HEK293 (cell line): ENCODE measurements around the gene S100A16.

ENCODE experiments used
- CTCF ChIA-PET: fragments of 350-600 bp; formaldehyde crosslinking; extraction: SDS; loops from one replicate; lab custom pipeline; 2021; ENCODE audit warnings: antibody characterized with exemption; lab: Yijun Ruan, JAX
- POLR2A ChIA-PET: fragments of 300-600 bp; formaldehyde crosslinking; extraction: SDS; loops from one replicate; lab custom pipeline; 2020; ENCODE audit warnings: antibody characterized with exemption, inconsistent platforms; lab: Yijun Ruan, JAX
- H3K27ac ChIP-seq: fragments of 200-500 bp; sonication (Bioruptor generic); 2 replicates; pipeline ENCODE4 v1.5.1; 2014; ENCODE audit warnings: low read depth, low read length, control low read depth, inconsistent platforms; ENCODE audit errors: extremely low read depth
- H3K36me3 ChIP-seq, 2 experiments: fragments of 200-500 bp in 1 of 2; sonication (Bioruptor generic) in 1 of 2; 1 replicate in 1 of 2; 2 replicates in 1 of 2; pipeline ENCODE4 v1.5.1; 2014 to 2017; ENCODE audit warnings: inconsistent platforms in 2 of 2, low read length in 2 of 2; ENCODE audit not compliant: control insufficient read depth in 2 of 2, insufficient read depth in 1 of 2
- H3K4me1 ChIP-seq: fragments of 200-500 bp; sonication (Bioruptor generic); 2 replicates; pipeline ENCODE4 v1.5.1; 2014; ENCODE audit warnings: mild to moderate bottlenecking, low read length, inconsistent platforms; ENCODE audit not compliant: control insufficient read depth, insufficient read depth
- H3K4me3 ChIP-seq: 2 replicates; pipeline ENCODE4 v1.5.1; 2011; ENCODE audit warnings: low read depth, mild to moderate bottlenecking, control low read depth, low read length, moderate library complexity
- H3K9me3 ChIP-seq: fragments of 200-500 bp; sonication (Bioruptor generic); 2 replicates; pipeline ENCODE4 v1.5.1; 2014; ENCODE audit warnings: low read depth, low read length, inconsistent platforms; ENCODE audit not compliant: control insufficient read depth, insufficient read depth
- ATF2 ChIP-seq: fragments of 450-650 bp; formaldehyde crosslinking; IDR thresholded peaks from 2 replicates; pipeline ENCODE4 v1.5.1; 2016; ENCODE audit warnings: missing biosample characterization, missing genetic modification characterization, low read depth
- GLIS2 ChIP-seq: fragments of 450-650 bp; formaldehyde crosslinking; IDR thresholded peaks from 2 replicates; pipeline ENCODE4 v1.5.1; 2016; ENCODE audit warnings: missing biosample characterization, missing genetic modification characterization
- HOXC10 ChIP-seq: sonication (generic); formaldehyde crosslinking; IDR thresholded peaks from 2 replicates; pipeline ENCODE4 v1.8.1; 2023; ENCODE audit warnings: mild to moderate bottlenecking, missing genetic modification reagents
- IKZF3 ChIP-seq: fragments of 450-650 bp; IDR thresholded peaks from 2 replicates; pipeline ENCODE4 v1.5.0; 2018; ENCODE audit warnings: missing biosample characterization, mild to moderate bottlenecking, missing genetic modification characterization, moderate library complexity
- KLF1 ChIP-seq: fragments of 450-650 bp; formaldehyde crosslinking; IDR thresholded peaks from 2 replicates; pipeline ENCODE4 v1.5.1; 2016; ENCODE audit warnings: missing biosample characterization, missing genetic modification characterization
- PRDM1 ChIP-seq: fragments of 450-650 bp; formaldehyde crosslinking; IDR thresholded peaks from 2 replicates; pipeline ENCODE4; 2016; ENCODE audit warnings: missing biosample characterization, missing genetic modification characterization
- SALL2 ChIP-seq: fragments of 450-650 bp; formaldehyde crosslinking; IDR thresholded peaks from 2 replicates; pipeline ENCODE4 v1.5.0; 2017; ENCODE audit warnings: missing biosample characterization, mild to moderate bottlenecking, missing genetic modification characterization, borderline replicate concordance
- WT1 ChIP-seq: fragments of 450-650 bp; formaldehyde crosslinking; IDR thresholded peaks from 2 replicates; pipeline ENCODE4 v1.5.1; 2016; ENCODE audit warnings: missing biosample characterization, missing genetic modification characterization
- YY2 ChIP-seq: fragments of 450-650 bp; formaldehyde crosslinking; IDR thresholded peaks from 2 replicates; pipeline ENCODE4 v1.5.1; 2016; ENCODE audit warnings: missing biosample characterization, missing genetic modification characterization
- ZBTB44 ChIP-seq: fragments of 450-650 bp; IDR thresholded peaks from 2 replicates; pipeline ENCODE4 v1.5.1; 2018; ENCODE audit warnings: missing biosample characterization, mild to moderate bottlenecking, missing genetic modification characterization
- ZEB2 ChIP-seq: fragments of 450-650 bp; formaldehyde crosslinking; IDR thresholded peaks from 2 replicates; pipeline ENCODE4 v1.5.1; 2016; ENCODE audit warnings: missing biosample characterization, missing genetic modification characterization
- ZIC2 ChIP-seq: fragments of 450-650 bp; formaldehyde crosslinking; IDR thresholded peaks from 2 replicates; pipeline ENCODE4 v1.5.1; 2016; ENCODE audit warnings: missing biosample characterization, missing genetic modification characterization
- ZNF112 ChIP-seq: fragments of 450-650 bp; formaldehyde crosslinking; IDR thresholded peaks from 2 replicates; pipeline ENCODE4 v1.5.0; 2017; ENCODE audit warnings: missing biosample characterization, missing genetic modification characterization
- ZNF341 ChIP-seq: fragments of 450-650 bp; formaldehyde crosslinking; IDR thresholded peaks from 2 replicates; pipeline ENCODE4; 2016; ENCODE audit warnings: low read depth, missing biosample characterization, missing genetic modification characterization
- ZNF366 ChIP-seq: fragments of 450-650 bp; formaldehyde crosslinking; conservative IDR thresholded peaks from 2 replicates; pipeline ENCODE4 v1.5.1; 2016; ENCODE audit warnings: missing biosample characterization, missing genetic modification characterization
- ZNF37A ChIP-seq: fragments of 450-650 bp; IDR thresholded peaks from 2 replicates; pipeline ENCODE4 v1.5.1; 2018; ENCODE audit warnings: missing biosample characterization, missing genetic modification characterization
- ZNF394 ChIP-seq: fragments of 450-650 bp; formaldehyde crosslinking; IDR thresholded peaks from 2 replicates; pipeline ENCODE4 v1.5.1; 2016; ENCODE audit warnings: missing biosample characterization, missing genetic modification characterization, mild to moderate bottlenecking, moderate library complexity, borderline replicate concordance
- ZNF426 ChIP-seq: fragments of 450-650 bp; formaldehyde crosslinking; IDR thresholded peaks from 2 replicates; pipeline ENCODE4 v1.5.1; 2017; ENCODE audit warnings: missing biosample characterization, missing genetic modification characterization, mild to moderate bottlenecking, inconsistent platforms, moderate library complexity
- ZNF513 ChIP-seq: fragments of 450-650 bp; IDR thresholded peaks from 2 replicates; pipeline ENCODE4 v1.5.1; 2018; ENCODE audit warnings: missing biosample characterization, missing genetic modification characterization
- ZNF600 ChIP-seq: fragments of 450-650 bp; formaldehyde crosslinking; IDR thresholded peaks from 2 replicates; pipeline ENCODE4 v1.5.1; 2016; ENCODE audit warnings: missing biosample characterization, missing genetic modification characterization
- ZNF639 ChIP-seq: fragments of 450-650 bp; formaldehyde crosslinking; IDR thresholded peaks from 2 replicates; pipeline ENCODE4 v1.5.1; 2016; ENCODE audit warnings: missing biosample characterization, missing genetic modification characterization
- ZNF664 ChIP-seq: fragments of 450-650 bp; formaldehyde crosslinking; IDR thresholded peaks from 2 replicates; pipeline ENCODE4 v1.5.1; 2016; ENCODE audit warnings: missing biosample characterization, missing genetic modification characterization
- ZNF701 ChIP-seq: fragments of 450-650 bp; formaldehyde crosslinking; IDR thresholded peaks from 2 replicates; pipeline ENCODE4 v1.5.1; 2016; ENCODE audit warnings: missing biosample characterization, missing genetic modification characterization
- TF ChIP-seq, protein P1 (sequence below): fragments of 450-650 bp; formaldehyde crosslinking; IDR thresholded peaks from 2 replicates; pipeline ENCODE4 v1.5.1; 2017; ENCODE audit warnings: missing biosample characterization, mild to moderate bottlenecking, missing genetic modification characterization, moderate library complexity

Gene S100A16

DNA sequence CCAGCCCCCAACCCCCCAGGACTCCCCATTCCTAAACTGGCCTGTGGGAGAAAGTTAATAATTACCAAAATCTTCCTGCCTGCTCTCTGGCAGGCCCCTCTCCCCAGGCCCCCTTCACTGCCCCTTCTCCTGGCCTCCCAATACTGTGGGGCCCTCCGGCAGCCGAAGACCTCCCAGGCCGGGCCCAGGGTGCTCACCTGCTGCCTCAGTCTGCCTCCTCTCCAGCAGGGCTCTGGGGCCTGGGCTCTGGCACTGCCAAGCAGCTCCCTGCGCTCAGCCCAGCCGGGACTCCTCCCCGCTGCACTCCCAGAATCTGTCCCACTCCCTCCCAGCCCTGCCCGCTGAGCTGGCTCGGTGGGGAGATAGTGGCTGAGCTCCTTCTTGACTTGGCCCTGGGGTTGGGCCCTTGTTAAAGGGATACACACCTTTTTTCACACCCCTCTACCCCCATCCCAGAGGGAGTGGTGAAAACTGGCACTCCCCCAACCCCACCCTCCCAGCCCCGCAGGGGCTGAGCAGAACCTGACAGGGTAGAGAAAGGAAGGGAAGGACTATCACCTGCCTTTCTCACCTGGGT, at the start of gene S100A16:
TSS of gene S100A16 (minus strand) at position 383 of the 577 bp plus-strand sequence. CDS start 4,986 bp downstream, outside the sequence.
- ChIA-PET CTCF (interaction anchor here (0.6 to 4.8 kb wide), 3 partner anchors 14 to 118 kb away, joined by 3 to 28 read pairs (median 6); partner anchors contain the start of genes S100A1 and S100A13), POLR2A (interaction anchor here (1.1 to 1.9 kb wide), 2 partner anchors 14 to 21 kb away, joined by 6 to 24 read pairs; partner anchors contain the start of genes CHTOP, S100A1 and S100A13)
- Histone ChIP-seq H3K9me3 (no peaks in the 10 kb centered on the region), H3K4me3 (peak within 1 kb of the TSS; percentile 24), H3K27ac (no peak within 1 kb of the TSS), H3K4me1 (no peaks in the 10 kb centered on the region), H3K36me3 (peaks cover 0 to under 1% of the 10 kb centered on the region in 2 experiments; a peak in 1 of 3 replicates)
- TF ChIP-seq GLIS2 (tag by site-specific recombination) (0 out of 2 replicates have a peak, but pooled peaks have one; percentile 3), ZIC2 (peak; percentile 92), WT1 (no peak), ZBTB44 (tag by site-specific recombination) (no peak), ZEB2 (tag by site-specific recombination) (no peak), ZNF394 (tag by site-specific recombination) (no peak), KLF1 (tag by site-specific recombination) (peak; percentile 74), ZNF341 (tag by site-specific recombination) (peak; percentile 28; the same call in 1 of the 2 replicates), ZNF701 (tag by site-specific recombination) (no peak), SALL2 (tag by site-specific recombination) (no peak), ATF2 (tag by site-specific recombination) (no peak), ZNF112 (no peak), ZNF639 (tag by site-specific recombination) (no peak), YY2 (tag by site-specific recombination) (no peak), ZNF426 (tag by site-specific recombination) (no peak), HOXC10 (CRISPR knock-in tag) (no peak)
- TF ChIP-seq, protein P1, sequence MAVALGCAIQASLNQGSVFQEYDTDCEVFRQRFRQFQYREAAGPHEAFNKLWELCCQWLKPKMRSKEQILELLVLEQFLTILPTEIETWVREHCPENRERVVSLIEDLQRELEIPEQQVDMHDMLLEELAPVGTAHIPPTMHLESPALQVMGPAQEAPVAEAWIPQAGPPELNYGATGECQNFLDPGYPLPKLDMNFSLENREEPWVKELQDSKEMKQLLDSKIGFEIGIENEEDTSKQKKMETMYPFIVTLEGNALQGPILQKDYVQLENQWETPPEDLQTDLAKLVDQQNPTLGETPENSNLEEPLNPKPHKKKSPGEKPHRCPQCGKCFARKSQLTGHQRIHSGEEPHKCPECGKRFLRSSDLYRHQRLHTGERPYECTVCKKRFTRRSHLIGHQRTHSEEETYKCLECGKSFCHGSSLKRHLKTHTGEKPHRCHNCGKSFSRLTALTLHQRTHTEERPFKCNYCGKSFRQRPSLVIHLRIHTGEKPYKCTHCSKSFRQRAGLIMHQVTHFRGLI (tag by site-specific recombination), result 0 out of 2 replicates have a peak, but pooled peaks have one; percentile 21

- Histone ChIP-seq H3K9me3 (no peaks in the 10 kb centered on the region), H3K4me1 (0 out of 2 replicates have a peak, but pooled peaks cover 2% of the 10 kb centered on the region), H3K36me3 (peaks cover 59 to 79% of the 10 kb centered on the region in 2 experiments), H3K4me3 (no peak overlapping the region), H3K27ac (no peak overlapping the region; the same call in 1 of the 2 replicates)
- TF ChIP-seq ZNF37A (tag by site-specific recombination) (no peak), IKZF3 (tag by site-specific recombination) (peak; percentile 46; the same call in 1 of the 2 replicates), PRDM1 (peak; percentile 60; the same call in 1 of the 2 replicates), ZNF600 (tag by site-specific recombination) (no peak), ZNF664 (tag by site-specific recombination) (no peak), ZNF366 (tag by site-specific recombination) (peak; percentile 68), ZNF513 (tag by site-specific recombination) (0 out of 2 replicates have a peak, but pooled peaks have one; percentile 14)
- CTCF ChIA-PET, result no interaction called here
- POLR2A ChIA-PET, result interaction anchor here (0.7 kb wide), 1 partner anchor 148 kb away, joined by 3 read pairs; no protein-coding TSS in a partner anchor
These were observed 49.3 kb upstream of the S100A16 start for GRCh38 chr1:153662269-153662668.
